VCaP (cell line): Measurements from ENCODE around the gene SPG7.
A peak's percentile ranks its signal among the peaks of the same experiment; 100 is the strongest.

Experiments used
- H3K27ac ChIP-seq: fragments of 450-650 bp; 2 replicates; pipeline ENCODE4 v1.5.1; 2017
- TF ChIP-seq, protein P1 (sequence below): fragments of 450-650 bp; conservative IDR thresholded peaks from 2 replicates; pipeline ENCODE4 v1.5.1; 2017; ENCODE audit warnings: mild to moderate bottlenecking, moderate library complexity

The SPG7 gene

GRCh38 chr16:89489898-89490438 lies 18.2 kb upstream of the SPG7 start:
- peak overlapping the region; percentile 67 for H3K27ac ChIP-seq
- TF ChIP-seq, protein P1, sequence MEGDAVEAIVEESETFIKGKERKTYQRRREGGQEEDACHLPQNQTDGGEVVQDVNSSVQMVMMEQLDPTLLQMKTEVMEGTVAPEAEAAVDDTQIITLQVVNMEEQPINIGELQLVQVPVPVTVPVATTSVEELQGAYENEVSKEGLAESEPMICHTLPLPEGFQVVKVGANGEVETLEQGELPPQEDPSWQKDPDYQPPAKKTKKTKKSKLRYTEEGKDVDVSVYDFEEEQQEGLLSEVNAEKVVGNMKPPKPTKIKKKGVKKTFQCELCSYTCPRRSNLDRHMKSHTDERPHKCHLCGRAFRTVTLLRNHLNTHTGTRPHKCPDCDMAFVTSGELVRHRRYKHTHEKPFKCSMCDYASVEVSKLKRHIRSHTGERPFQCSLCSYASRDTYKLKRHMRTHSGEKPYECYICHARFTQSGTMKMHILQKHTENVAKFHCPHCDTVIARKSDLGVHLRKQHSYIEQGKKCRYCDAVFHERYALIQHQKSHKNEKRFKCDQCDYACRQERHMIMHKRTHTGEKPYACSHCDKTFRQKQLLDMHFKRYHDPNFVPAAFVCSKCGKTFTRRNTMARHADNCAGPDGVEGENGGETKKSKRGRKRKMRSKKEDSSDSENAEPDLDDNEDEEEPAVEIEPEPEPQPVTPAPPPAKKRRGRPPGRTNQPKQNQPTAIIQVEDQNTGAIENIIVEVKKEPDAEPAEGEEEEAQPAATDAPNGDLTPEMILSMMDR: no peak

DNA sequence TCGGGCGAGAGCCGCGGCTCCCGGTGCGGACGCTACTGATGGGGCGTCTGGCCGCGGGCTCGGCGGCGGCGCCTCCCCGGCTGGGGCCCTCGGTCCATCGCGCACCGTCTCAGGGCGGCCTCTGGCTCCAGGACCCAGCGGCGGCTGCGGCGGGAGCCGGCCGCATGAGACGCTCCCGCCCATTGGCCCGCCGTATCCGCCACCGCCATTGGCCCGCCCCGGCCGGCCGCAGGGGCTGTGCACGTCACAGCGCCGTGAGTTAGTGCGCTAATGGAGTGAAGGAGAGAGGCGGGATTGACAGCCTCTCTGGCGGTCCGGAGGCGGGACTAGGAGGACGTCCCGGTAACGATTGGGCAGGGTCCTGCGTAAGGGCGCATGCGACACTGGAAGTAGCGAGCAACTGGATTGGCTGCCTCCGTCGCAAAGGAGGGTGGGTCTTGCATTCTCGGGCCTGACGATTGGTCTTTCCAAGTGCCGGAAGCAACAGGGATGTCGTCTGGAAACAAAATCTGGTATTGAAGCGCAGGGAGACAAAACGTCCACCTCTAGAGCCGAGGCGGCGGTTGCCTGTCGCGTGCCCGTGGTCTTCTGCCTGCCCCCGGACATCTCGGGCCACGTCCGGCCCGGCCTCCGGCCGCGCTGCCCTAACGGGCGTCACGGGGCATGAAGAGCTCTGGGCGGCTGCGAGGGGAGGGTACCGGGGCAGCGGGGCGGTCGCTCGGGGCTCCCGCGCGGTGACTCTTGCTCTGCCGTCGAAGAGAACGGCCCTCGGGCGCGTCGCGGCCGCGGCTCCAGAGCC lies 17.6 kb upstream of the SPG7 start, which contains the start of gene ANKRD11:
Gene ANKRD11 (minus strand): TSS at position 123 of the 799 bp plus-strand sequence. CDS start 173,542 bp downstream, outside the sequence.
- TF ChIP-seq, protein P1: no peak

DNA sequence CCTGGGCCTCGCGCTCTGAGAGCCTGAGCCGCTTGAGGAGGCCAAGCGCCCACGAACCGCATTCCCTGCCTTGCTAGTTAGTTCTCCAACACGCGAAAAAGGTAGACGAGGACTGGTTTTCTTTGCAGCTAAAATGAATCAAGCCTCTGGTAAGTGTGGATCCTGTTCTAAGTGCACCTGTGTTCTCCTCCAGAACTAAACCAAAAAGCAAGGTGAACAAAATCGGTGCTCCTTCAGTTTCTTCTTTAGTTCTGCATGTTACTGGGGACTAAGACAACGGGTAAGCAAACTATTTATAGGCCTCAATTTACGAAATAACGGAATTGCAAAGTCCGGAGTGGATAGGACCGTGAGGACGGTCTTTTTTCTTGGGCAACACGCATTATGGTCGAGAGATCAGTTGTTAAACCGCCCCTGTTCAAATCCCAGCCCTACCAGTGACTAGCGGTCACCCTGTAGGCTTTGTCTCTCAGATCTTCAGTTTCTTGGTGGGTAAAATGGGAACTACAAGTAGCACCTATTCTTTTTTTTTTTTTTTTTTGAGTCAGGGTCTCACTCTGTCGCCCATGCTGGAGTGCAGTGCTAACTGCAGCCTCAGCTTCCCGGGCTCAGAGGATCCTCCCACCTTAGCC lies 16.8 kb upstream of the SPG7 start:
- TF ChIP-seq, protein P1: no peak
- H3K27ac ChIP-seq: peak overlapping the region; percentile 34; the same call in 1 of the 2 replicates

More for the DNA sequence above, 17.6 kb upstream of the SPG7 start, which contains the start of gene ANKRD11:
- peak within 1 kb of the TSS; percentile 67 for H3K27ac ChIP-seq

DNA sequence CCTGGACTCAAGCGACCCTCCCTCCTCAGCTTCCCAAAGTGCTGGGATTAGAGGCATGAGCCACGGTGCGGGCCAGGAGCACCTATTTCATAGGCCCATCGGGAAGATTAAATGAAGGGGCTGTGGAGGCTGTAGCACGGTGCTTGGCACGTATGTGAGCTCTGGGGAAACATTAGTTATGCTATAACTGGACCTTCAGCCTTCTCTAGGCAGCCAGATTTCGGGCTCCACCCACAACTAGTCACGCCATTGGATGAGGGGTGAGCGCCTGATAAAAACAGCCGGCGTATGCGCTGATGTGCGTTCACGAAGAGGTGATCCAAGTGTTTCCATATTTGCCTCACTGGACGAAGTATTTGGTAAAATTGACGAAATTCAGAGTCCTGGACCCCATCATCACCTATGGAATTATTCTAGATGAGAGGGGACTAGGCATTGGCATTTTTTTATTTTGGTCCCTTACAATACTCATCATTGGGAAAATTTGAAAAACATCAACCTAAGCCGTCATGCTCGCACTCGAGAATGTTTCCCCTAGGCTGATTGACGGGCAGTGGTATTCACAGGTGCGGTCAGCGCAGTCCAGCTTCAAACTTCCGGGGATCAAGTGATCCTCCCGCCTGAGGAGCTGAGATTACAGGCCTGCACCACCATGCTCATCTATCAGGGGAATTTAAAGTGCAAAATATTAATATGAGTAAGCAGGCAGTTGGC lies 16.1 kb upstream of the SPG7 start:
- TF ChIP-seq, protein P1: no peak
- no peak overlapping the region for H3K27ac ChIP-seq

GRCh38 chr16:89493776-89494175 lies 14.4 kb upstream of the SPG7 start:
- H3K27ac ChIP-seq: no peak overlapping the region
- TF ChIP-seq, protein P1: no peak

GRCh38 chr16:89495121-89495520 lies 13.1 kb upstream of the SPG7 start:
- no peak overlapping the region for H3K27ac ChIP-seq

More at GRCh38 chr16:89495121-89495520, 13.1 kb upstream of the SPG7 start:
- TF ChIP-seq, protein P1: no peak
